GM10248 (cell line): ENCODE results near the gene TMEM156.

Experiments
- CTCF ChIA-PET: fragments of 300-600 bp; sonication (Branson Sonifier 250); formaldehyde crosslinking; extraction: SDS; loops from one replicate; lab custom pipeline; 2021; ENCODE audit warnings: antibody characterized with exemption; lab: Yijun Ruan, JAX
- POLR2A ChIA-PET: fragments of 350-650 bp; sonication (Branson Sonifier 250); formaldehyde crosslinking; extraction: SDS; loops from one replicate; lab custom pipeline; 2020; ENCODE audit warnings: antibody characterized with exemption; lab: Yijun Ruan, JAX
- DNase-seq: peaks from one replicate; pipeline ENCODE4 v3.0.0; 2012; ENCODE audit errors: extremely low spot score
- TF ChIP-seq, protein P1 (sequence below): IDR thresholded peaks from 2 replicates; pipeline ENCODE4 v1.5.1; 2012; ENCODE audit warnings: mild to moderate bottlenecking, low read depth; ENCODE audit errors: extremely low read depth, missing control alignments, control extremely low read depth

TMEM156 gene

DNA sequence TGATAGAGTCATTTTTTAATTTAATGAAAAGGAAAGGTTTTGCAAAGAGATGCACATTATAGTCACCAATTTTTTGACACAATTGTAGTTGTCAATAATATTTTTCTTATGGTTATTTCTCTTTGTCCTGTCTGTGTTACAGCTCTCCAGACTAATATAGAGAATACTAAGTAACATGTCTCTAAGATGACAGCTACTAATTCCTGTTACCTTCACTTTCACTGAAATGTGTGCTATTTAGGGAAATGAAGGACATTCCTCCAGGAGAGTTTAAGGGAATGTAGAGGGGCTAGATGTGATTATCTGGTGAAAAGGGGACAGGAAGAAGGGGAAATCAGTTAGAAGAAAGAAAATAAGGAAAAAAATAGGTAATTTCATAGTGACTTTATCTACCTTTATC, 31.2 kb upstream of the TMEM156 start:
- ChIA-PET POLR2A (no interaction called here), CTCF (interaction anchor here (1.4 to 2.0 kb wide), 3 partner anchors 9 to 76 kb away, joined by 4 to 7 read pairs (median 4); no protein-coding TSS in a partner anchor)
- TF ChIP-seq, protein P1, sequence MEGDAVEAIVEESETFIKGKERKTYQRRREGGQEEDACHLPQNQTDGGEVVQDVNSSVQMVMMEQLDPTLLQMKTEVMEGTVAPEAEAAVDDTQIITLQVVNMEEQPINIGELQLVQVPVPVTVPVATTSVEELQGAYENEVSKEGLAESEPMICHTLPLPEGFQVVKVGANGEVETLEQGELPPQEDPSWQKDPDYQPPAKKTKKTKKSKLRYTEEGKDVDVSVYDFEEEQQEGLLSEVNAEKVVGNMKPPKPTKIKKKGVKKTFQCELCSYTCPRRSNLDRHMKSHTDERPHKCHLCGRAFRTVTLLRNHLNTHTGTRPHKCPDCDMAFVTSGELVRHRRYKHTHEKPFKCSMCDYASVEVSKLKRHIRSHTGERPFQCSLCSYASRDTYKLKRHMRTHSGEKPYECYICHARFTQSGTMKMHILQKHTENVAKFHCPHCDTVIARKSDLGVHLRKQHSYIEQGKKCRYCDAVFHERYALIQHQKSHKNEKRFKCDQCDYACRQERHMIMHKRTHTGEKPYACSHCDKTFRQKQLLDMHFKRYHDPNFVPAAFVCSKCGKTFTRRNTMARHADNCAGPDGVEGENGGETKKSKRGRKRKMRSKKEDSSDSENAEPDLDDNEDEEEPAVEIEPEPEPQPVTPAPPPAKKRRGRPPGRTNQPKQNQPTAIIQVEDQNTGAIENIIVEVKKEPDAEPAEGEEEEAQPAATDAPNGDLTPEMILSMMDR, result no peak
- DNase-seq, result no peak

DNA sequence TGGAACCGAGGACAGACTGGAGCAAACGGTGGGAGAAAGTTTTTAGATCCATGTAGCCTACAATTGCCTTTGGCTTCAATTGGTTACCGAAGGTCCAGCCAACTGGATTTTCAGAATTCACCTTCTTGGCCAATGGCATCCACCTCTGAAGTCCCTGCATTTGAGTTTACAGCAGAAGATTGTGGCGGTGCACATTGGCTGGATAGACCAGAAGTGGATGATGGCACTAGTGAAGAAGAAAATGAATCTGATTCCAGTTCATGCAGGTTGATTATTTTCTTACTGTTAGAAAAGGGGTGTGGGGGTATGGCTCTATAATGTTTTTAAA, 30.5 kb upstream of the TMEM156 start:
- ChIA-PET CTCF (interaction anchor here (2.0 kb wide), 1 partner anchor 8 kb away, joined by 7 read pairs; no protein-coding TSS in a partner anchor), POLR2A (interaction anchor here (0.5 kb wide), 1 partner anchor 282 kb away, joined by 3 read pairs; no protein-coding TSS in a partner anchor)
- no peak for DNase-seq
- TF ChIP-seq, protein P1, result no peak

DNA sequence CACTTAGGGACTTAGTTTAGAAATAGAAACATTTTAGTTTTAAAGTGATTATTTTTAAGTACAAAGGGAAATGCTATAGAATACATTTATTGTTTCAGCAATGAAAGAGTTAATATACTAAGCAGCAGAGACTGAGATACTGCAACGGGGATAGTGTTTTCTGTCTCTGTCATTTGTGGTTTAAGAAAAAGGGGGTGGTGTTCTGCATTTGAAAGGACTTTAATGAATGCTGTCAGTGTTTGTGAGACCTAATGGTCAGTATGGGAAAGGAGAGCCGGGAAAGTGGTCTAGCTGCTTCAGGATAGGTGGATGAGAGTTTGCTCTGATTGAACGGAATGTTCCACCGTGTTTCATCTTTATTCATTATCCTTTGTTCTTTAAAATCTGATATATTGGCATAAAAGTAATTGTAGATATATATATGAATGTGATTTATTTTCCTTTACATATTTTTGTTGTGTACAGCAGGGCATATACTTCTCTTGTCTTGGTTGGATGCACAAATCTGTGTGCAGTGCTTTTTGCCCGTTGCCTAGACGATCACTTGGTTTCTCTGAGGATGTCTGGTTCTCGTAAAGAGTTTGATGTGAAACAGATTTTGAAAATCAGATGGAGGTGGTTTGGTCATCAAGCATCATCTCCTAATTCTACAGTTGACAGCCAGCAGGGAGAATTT, 30.0 kb upstream of the TMEM156 start, which contains the start of gene KLHL5:
KLHL5 (plus strand) TSS at position 139 of the 676 bp plus-strand sequence; CDS start at position 560, 421 bp downstream.
- DNase-seq, result no peak
- CTCF ChIA-PET, result no interaction called here
- POLR2A ChIA-PET, result no interaction called here
- TF ChIP-seq, protein P1, result no peak

DNA sequence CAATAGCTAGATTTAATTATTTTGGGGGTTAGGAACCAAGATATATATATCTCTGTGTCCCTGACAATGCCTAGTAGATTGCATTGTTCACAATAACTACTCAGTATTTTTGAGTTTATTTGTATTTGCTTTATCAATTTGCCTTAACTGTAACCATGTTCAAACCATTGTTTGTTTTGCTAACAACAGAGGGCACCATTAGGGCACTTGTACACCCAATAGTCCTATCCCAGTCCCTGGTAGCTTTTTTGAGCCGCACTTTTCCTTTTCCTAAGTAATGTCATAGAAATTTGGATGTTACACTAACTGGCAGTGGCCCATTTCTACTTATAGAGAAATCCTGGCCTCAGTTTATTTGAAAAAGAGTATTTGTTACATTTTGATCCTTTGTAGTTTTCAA, 29.2 kb upstream of the TMEM156 start:
- ChIA-PET POLR2A (no interaction called here), CTCF (interaction anchor here (1.3 to 1.9 kb wide), 5 partner anchors 9 to 159 kb away, joined by 3 to 8 read pairs (median 4); no protein-coding TSS in a partner anchor)
- TF ChIP-seq, protein P1, result no peak
- no peak for DNase-seq

DNA sequence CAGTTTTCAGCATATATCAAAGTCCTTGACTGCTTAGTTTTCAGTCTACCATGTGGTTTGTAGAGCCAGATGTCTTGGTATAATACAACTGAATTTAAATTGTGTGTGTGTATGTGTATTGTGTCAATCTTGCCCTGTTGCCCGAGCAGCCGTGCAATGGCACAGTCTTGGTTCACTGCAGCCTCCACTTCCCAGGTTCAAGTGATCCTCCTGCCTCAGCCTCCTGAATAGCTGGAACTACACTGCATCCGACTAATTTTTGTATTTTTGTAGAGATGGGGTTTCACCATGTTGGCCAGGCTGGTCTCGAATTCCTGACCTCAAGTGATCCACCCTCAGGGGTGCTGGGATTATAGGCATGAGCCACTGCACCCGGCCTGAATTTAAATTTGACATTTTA, 23.8 kb upstream of the TMEM156 start:
- ChIA-PET POLR2A (no interaction called here), CTCF (interaction anchor here (2.0 to 4.0 kb wide), 2 partner anchors 12 to 15 kb away, joined by 4 to 11 read pairs; no protein-coding TSS in a partner anchor)
- TF ChIP-seq, protein P1, result no peak
- DNase-seq, result no peak

DNA sequence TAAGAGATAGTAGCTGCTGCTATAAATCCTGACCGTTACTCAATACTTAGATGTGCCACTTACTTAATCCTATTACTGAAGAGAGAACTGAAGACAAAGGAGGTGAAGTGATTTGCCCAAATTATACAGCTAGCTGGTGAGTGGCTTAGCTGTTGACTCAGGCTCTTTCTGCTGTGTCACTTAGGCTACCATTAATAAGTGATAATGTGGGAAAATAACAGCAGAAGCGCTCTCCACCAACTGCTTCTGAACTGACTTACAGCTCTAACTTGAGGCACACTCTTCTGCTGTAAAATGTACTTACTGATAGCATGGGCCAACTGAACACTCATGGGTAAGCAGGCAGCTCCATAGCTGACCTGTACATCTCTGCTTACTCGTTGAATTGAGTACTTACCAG, 22.3 kb upstream of the TMEM156 start:
- ChIA-PET POLR2A (no interaction called here), CTCF (interaction anchor here (0.9 to 4.0 kb wide), 5 partner anchors 9 to 153 kb away, joined by 3 to 11 read pairs (median 4); no protein-coding TSS in a partner anchor)
- TF ChIP-seq, protein P1, result no peak
- DNase-seq, result no peak
